Fibroblast of pulmonary artery (primary cell): ENCODE data around the gene TALDO1.
A peak's percentile ranks its signal among the peaks of the same experiment; 100 is the strongest.

Experiments used
- DNase-seq: peaks from one replicate; pipeline ENCODE4 v3.0.0-alpha.2; 2010; ENCODE audit warnings: low read depth
- H3K4me3 ChIP-seq: replicated peaks from 2 replicates; pipeline ENCODE4 v1.5.1; 2011; ENCODE audit warnings: low read depth, mild to moderate bottlenecking, control low read depth, low read length, moderate library complexity
- CTCF ChIP-seq: IDR thresholded peaks from 2 replicates; pipeline ENCODE4 v1.5.1; 2011; ENCODE audit warnings: mild to moderate bottlenecking, control low read depth, low read length, inconsistent platforms; ENCODE audit errors: missing control alignments

Gene TALDO1

GRCh38 chr11:702462-703461, 44.5 kb upstream of the TALDO1 start:
- no peak for DNase-seq
- H3K4me3 ChIP-seq: no peak overlapping the region
- no peak for TF ChIP-seq CTCF

- DNase-seq: no peak
- no peak for TF ChIP-seq CTCF
- no peak overlapping the region for H3K4me3 ChIP-seq
Observed at GRCh38 chr11:703506-703905, 43.8 kb upstream of the TALDO1 start.

GRCh38 chr11:704228-704674, 43.0 kb upstream of the TALDO1 start:
- no peak for TF ChIP-seq CTCF
- no peak for DNase-seq
- H3K4me3 ChIP-seq: no peak overlapping the region

GRCh38 chr11:704781-705645, 42.3 kb upstream of the TALDO1 start:
- DNase-seq: no peak
- no peak for TF ChIP-seq CTCF
- H3K4me3 ChIP-seq: no peak overlapping the region

- no peak for TF ChIP-seq CTCF
- H3K4me3 ChIP-seq: peak within 1 kb of the TSS; percentile 55
- DNase-seq: no peak
Observed at GRCh38 chr11:705646-706438, 41.4 kb upstream of the TALDO1 start, which contains the start of gene EPS8L2. Gene EPS8L2 (plus strand): TSS chr11:706231. CDS start chr11:709408, 3,177 bp downstream.

GRCh38 chr11:706439-706956, 40.8 kb upstream of the TALDO1 start:
- H3K4me3 ChIP-seq: peak overlapping the region; percentile 55
- no peak for DNase-seq
- TF ChIP-seq CTCF: no peak
